ENCODE measurements around the gene PRR33.

The PRR33 gene

GRCh38 chr11:1847006-1847735 is 44.5 kb downstream of the PRR33 start:
- DNase-seq (ENCODE audit: low spot score), result no peak

- no peak for DNase-seq (ENCODE audit: low spot score)
Measured at GRCh38 chr11:1846453-1846932, 45.2 kb downstream of the PRR33 start.

GRCh38 chr11:1845561-1846452 is 45.9 kb downstream of the PRR33 start:
- DNase-seq (ENCODE audit: low spot score), result no peak

- no peak for DNase-seq (ENCODE audit: low spot score)
Measured at GRCh38 chr11:1845095-1845429, 46.6 kb downstream of the PRR33 start.

GRCh38 chr11:1844221-1845094 is 47.2 kb downstream of the PRR33 start:
- no peak for DNase-seq (ENCODE audit: low spot score)

GRCh38 chr11:1843796-1844195 is 47.9 kb downstream of the PRR33 start:
- DNase-seq (ENCODE audit: low spot score), result no peak

- DNase-seq (ENCODE audit: low spot score), result no peak
Measured at GRCh38 chr11:1843098-1843473, 48.6 kb downstream of the PRR33 start.

GRCh38 chr11:1842149-1843097 is 49.3 kb downstream of the PRR33 start:
- no peak for DNase-seq (ENCODE audit: low spot score)

- no peak for DNase-seq (ENCODE audit: low spot score)
Measured at GRCh38 chr11:1841511-1842148, 50.1 kb downstream of the PRR33 start.

- DNase-seq (ENCODE audit: low spot score), result no peak
Measured at GRCh38 chr11:1840780-1841480, 50.8 kb downstream of the PRR33 start.

- no peak for DNase-seq (ENCODE audit: low spot score)
Measured at GRCh38 chr11:1839924-1840779, 51.5 kb downstream of the PRR33 start.

- DNase-seq (ENCODE audit: low spot score), result no peak
Measured at GRCh38 chr11:1839204-1839923, 52.3 kb downstream of the PRR33 start.

GRCh38 chr11:1838426-1839144 is 53.1 kb downstream of the PRR33 start, which contains the start of gene TNNI2:
TNNI2 (plus strand) TSS chr11:1838981; CDS start chr11:1839697, 716 bp downstream.
- no peak for DNase-seq (ENCODE audit: low spot score)

Measured in hepatic stellate cell (primary cell).